Uterus (tissue), 4 donors: Measurements from ENCODE around the gene IL10. TPM values are rescaled to one million over a fixed set of nuclear protein-coding genes. Genes with fewer than 3 reads are reported as not detected.

Experiments used
- small RNA-seq: library from RNA; depleted of rRNA; stranded (forward); fragments of <200 nt; gene quantifications from one replicate; pipeline ENCODE3, GENCODE V24; 2016
- total RNA-seq, 4 donors: library from RNA; depleted of rRNA in 3 of 4; stranded (reverse); fragments of >200 nt in 3 of 4; gene quantifications; one replicate each; pipeline versions ENCODE4 v1.1.0 to v1.2.4, GENCODE V29; 2014 to 2023
- donor health status: DM: yes; HTN: yes; CAD: no.

Gene IL10
- total RNA-seq, 4 donors from 2014 or later = 0.55 to 3.2 TPM; not detected in 2

Small RNA genes within 50 kb of the gene (small RNA-seq; reads per million reads assigned to genes)
- not detected for gene RF00019

Other genes with a start within 250 kb of the IL10 start
- gene EIF2D, start 160.0 kb downstream of the IL10 start, total RNA-seq = 100 to 1,000 TPM in 1 of 4 donors, 10 to 100 TPM in 3; 19.1 to 106 (median 54.2) TPM
- 10 to 100 TPM; 10.8 to 24.7 (median 14.7) TPM for gene DYRK3, start 137.0 kb downstream of the IL10 start, total RNA-seq
- 10 to 100 TPM; 17.1 to 89.2 (median 27.4) TPM for gene MAPKAPK2, start 87.6 kb downstream of the IL10 start, total RNA-seq
- gene IL19, start 1.7 kb downstream of the IL10 start, total RNA-seq = under 1 TPM in 1 of 4 donors, not detected in 3; 0.76 TPM
- 10 to 100 TPM in 1 of 4 donors, not detected in 3; 40.6 TPM for gene IL20, start 93.1 kb upstream of the IL10 start, total RNA-seq
- not detected for gene IL24, start 124.9 kb upstream of the IL10 start, total RNA-seq
- gene FCMR, start 149.4 kb upstream of the IL10 start, total RNA-seq = 1 to 10 TPM in 2 of 4 donors, under 1 TPM in 1, not detected in 1; 0.59 to 1.7 (median 1.7) TPM
- gene PIGR, start 174.0 kb upstream of the IL10 start, total RNA-seq = 1 to 10 TPM in 3 of 4 donors, under 1 TPM in 1; 0.69 to 7.1 (median 3.1) TPM
- gene FCAMR, start 198.0 kb upstream of the IL10 start, total RNA-seq = not detected